ENCODE data around the gene BCL6B. TPM values are rescaled to one million over a fixed set of nuclear protein-coding genes. Genes with fewer than 3 reads are reported as not detected.

BCL6B gene
- total and polyA plus RNA-seq, 2 experiments from 2014 or later = 3.3 to 4.5 TPM

GRCh38 chr17:7003745-7004144 lies 19.1 kb upstream of the BCL6B start:
- no peak overlapping the region for H3K27ac ChIP-seq (ENCODE audit: low read depth)
- H4K20me1 ChIP-seq (replicated peaks; ENCODE audit: insufficient read depth) = peaks cover 11% of the 10 kb centered on the region; the same call in 1 of the 2 replicates

More at GRCh38 chr17:7003745-7004144, 19.1 kb upstream of the BCL6B start:
- H3K9me2 ChIP-seq (ENCODE audit: insufficient read depth) = no peaks in the 10 kb centered on the region
- Mint-ChIP-seq H3K4me1 (no peaks in the 10 kb centered on the region), H3K9me3 (no peaks in the 10 kb centered on the region), H3K27me3 (ENCODE audit: insufficient read depth, low read depth, poor library complexity) (peaks cover 3% of the 10 kb centered on the region), H3K36me3 (ENCODE audit: low read depth) (peaks cover 6% of the 10 kb centered on the region; the same call in 2 of the 3 replicates), H3K4me3 (no peak overlapping the region), H3K27ac (no peak overlapping the region)
- ATAC-seq = no peak
- 0 out of 2 replicates have a peak, but pooled peaks cover 2% of the 10 kb centered on the region for H3F3A ChIP-seq (replicated peaks; ENCODE audit: low read depth)
- DNase-seq (ENCODE audit: low spot score) = no peak
- no peaks in the 10 kb centered on the region for H3K27me3 ChIP-seq (ENCODE audit: insufficient read depth)
- H3K4me2 ChIP-seq = no peak overlapping the region
- H3K4me3 ChIP-seq = no peak overlapping the region
- no peaks in the 10 kb centered on the region for H3K36me3 ChIP-seq (ENCODE audit: insufficient read depth)
- TF ChIP-seq JUNB (IDR thresholded peaks at IDR 0.05; ENCODE audit: unreplicated experiment) = no peak
- TF ChIP-seq REST (IDR thresholded peaks at IDR 0.05; ENCODE audit: unreplicated experiment) = no peak
- no peak for TF ChIP-seq POLR2AphosphoS5 (IDR thresholded peaks at IDR 0.05; ENCODE audit: low read depth)
- no peak for TF ChIP-seq CREB1 (CRISPR knock-in tag; IDR thresholded peaks at IDR 0.05; ENCODE audit: low read depth)
- TF ChIP-seq ZNF331 (CRISPR knock-in tag; IDR thresholded peaks at IDR 0.05; ENCODE audit: low read depth) = no peak
- no peak for TF ChIP-seq EZH2 (IDR thresholded peaks at IDR 0.05; ENCODE audit: low read depth, unreplicated experiment)
- TF ChIP-seq NANOG (IDR thresholded peaks at IDR 0.05; ENCODE audit: borderline replicate concordance) = no peak
- no peak for TF ChIP-seq STAT1 (IDR thresholded peaks at IDR 0.05; ENCODE audit: unreplicated experiment)
- TF ChIP-seq CTCF (conservative IDR thresholded peaks at IDR 0.05; ENCODE audit: low read depth in 2 of 2) = no peak
- no peak for TF ChIP-seq EZH2phosphoT487 (IDR thresholded peaks at IDR 0.05; ENCODE audit: unreplicated experiment)
- no peak for TF ChIP-seq ZNF462 (CRISPR knock-in tag; IDR thresholded peaks at IDR 0.05)
- TF ChIP-seq ZNF114 (CRISPR knock-in tag; IDR thresholded peaks at IDR 0.05) = no peak
- TF ChIP-seq ETS1 (IDR thresholded peaks at IDR 0.05) = no peak
- no peaks in the 10 kb centered on the region for H3K4me1 ChIP-seq (ENCODE audit: insufficient read depth)
- H2AFZ ChIP-seq = no peak overlapping the region
- H3K79me2 ChIP-seq (replicated peaks; ENCODE audit: insufficient read depth) = no peaks in the 10 kb centered on the region; the same call in 1 of the 2 replicates

Measured in GM23338 (cell line).